Measurements from ENCODE around the gene SRXN1.
"Not testable (repeated sequence)": the region's sequence is repeated elsewhere in the genome, so short reads cannot be mapped to it uniquely, and the experiment has no call there.

Gene SRXN1

DNA sequence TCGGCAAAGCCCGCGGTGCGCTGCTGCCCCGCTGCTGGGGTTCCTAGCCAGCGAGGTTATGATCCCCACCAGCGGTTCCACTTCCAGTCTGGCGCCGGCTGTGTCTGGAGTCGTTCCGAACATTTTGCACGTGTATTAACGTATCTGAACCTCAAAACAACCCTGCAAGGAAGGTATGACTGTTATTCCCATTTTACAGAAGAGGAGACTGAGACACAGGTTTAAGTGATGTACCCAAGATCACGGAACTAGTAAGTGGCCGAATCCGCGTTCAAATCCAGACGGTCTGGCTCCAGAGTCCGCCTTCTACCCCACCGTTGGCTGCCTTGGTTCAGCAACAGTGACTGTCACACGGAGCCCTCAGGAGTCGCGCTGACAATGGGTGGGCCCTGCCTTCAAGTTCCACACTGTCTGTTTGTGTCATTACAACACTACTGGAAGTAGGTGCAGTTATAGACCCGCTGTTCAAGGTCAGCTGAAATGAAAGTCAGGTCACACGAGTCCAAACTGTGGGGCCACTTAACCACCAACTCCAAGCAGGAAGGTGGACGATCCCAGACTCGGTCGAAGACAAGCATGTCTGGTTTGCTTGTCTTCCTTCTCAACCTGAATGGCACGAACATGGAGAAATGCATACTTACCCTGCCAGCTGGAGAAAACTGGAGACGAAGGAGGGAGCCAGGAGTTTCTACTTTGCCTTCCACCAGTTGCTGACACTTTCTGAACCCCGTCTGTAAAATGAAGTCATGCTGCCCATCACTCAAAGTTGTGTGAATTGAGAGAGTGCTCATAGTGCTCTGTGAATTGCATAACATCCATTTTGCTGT, 803 bp upstream of the SRXN1 start:
- no peak for DNase-seq

DNA sequence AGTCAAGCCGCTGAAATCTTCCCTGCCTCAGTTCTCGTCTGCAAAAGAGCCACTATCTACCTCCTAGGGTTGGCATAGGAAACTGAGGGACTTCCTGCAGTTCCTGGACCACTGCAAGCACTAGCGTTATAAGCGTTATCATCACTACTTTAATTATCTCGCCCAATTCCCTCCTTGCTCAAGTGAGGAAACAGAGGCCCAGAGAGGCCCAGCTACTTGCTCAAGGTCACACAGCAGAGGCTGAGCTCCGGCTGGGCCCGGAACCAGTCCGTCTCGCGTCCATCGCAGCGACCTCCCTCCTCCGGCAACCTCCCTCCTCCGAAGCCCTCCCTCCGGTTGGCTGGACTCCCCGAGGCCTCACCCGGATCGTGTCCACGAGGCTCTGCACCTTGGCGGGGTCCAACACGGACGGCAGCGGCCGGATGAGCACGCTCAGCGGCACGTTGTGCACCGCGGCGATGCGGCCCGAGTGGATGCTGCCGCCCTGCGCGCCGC, 338 bp downstream of the SRXN1 start:
- DNase-seq, result no peak

GRCh38 chr20:651713-652614, 1.0 kb downstream of the SRXN1 start:
- DNase-seq, result no peak

- no peak for DNase-seq
These were observed 2.0 kb downstream of the SRXN1 start for GRCh38 chr20:650954-651353.

DNA sequence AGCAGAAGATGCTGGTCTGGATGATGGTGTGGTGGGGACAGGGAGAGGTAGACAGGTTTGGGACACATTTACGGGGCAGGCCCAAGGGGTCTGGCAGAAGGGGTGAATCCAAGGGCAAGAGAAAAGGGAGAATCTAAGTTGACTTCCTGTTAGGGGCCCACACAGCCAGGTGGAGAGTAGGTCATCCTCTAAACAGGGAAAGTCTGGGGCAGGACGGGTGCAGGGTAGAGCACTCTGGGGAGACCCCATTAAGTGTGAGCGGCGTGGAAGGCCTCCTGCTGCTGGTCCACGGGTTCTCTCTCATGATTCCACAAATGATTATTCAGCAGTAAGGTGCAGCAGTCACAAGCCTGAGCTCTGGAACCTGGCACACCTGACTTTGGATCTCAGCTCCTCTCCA, 2.7 kb downstream of the SRXN1 start:
- DNase-seq, result no peak

GRCh38 chr20:647479-648019, 5.5 kb downstream of the SRXN1 start:
- DNase-seq, result no peak

DNA sequence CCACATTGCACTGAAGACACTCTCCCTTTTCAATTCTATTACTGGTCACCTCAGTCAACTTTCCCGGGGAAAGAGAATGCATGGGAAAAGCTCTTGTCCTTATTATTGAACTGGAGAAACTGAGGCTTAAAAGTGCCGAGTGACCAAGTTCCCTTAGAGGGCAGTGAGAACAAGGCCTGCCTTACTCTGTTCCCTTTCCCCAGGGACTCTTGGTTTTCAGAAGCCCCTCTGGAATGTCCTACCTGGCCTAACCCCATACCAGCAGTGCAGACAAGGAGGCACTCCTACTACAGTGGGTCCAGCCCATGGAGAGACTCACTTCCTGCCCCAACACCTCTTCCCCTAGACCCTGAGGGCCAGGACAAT, 6.1 kb downstream of the SRXN1 start:
- DNase-seq, result no peak

DNA sequence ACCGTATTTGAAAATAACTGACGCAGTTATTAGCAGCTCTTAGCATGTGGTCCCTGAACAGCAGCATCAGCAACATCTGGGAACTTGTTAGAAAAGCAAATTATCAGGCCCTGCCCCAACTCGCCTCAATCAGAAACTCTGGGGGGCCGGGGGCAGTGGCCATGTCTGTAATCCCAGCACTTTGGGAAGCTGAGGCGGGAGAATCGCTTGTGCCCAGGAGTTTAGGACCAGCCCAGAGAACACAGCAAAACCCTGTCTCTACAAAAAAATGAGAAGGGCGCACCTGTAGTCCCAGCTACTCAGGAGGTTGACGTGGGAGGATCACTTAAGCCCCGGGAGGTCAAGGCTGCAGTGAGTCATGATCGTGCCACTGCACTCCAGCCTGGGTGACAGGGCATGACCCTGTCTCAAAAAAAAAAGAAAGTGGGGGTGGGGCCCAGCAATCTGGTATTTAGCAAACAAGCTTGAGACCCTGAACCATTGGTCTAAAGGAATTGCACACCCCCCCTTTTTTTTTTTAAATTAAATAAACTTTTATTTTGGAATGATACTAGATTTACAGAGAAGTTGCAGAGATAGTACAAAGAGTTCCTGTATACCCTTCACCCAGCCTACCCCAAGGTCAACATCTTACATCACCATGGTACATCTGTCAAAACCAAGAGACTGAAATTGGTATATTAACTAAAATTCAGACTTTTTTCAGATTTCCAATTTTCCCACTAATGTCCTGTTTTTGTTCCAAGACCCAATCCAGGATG, 6.7 kb downstream of the SRXN1 start:
- DNase-seq, result no peak

GRCh38 chr20:645318-646106, 7.5 kb downstream of the SRXN1 start:
- peak; percentile 14 for DNase-seq

DNA sequence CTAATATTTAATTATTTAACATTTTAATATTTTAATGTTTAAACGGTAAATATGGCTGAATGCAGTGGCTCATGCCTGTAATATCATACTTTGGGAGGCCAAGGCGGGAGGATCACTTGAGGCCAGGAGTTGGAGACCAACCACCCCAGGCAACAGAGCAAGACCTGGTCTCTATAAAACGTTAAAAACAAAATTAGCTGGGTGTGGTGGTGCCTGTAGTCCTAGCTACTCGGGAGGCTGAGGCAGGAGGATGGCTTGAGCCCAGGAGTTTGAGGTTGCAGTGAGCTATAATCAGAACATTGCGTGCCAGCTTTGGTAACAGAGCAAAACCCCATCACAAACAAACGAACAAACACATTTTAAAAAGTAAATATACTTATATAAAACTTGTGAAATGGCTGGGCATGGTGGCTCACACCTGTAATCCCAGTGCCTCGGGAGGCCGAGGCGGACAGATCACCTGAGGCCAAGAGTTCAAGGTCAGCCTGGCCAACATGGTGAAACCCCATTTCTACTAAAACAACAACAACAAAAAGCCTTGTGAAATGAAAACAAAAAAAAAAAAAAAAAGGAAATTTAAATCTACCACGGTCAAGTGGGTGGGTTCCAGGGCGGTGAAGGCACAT, 8.2 kb downstream of the SRXN1 start:
- DNase-seq, result no peak

DNA sequence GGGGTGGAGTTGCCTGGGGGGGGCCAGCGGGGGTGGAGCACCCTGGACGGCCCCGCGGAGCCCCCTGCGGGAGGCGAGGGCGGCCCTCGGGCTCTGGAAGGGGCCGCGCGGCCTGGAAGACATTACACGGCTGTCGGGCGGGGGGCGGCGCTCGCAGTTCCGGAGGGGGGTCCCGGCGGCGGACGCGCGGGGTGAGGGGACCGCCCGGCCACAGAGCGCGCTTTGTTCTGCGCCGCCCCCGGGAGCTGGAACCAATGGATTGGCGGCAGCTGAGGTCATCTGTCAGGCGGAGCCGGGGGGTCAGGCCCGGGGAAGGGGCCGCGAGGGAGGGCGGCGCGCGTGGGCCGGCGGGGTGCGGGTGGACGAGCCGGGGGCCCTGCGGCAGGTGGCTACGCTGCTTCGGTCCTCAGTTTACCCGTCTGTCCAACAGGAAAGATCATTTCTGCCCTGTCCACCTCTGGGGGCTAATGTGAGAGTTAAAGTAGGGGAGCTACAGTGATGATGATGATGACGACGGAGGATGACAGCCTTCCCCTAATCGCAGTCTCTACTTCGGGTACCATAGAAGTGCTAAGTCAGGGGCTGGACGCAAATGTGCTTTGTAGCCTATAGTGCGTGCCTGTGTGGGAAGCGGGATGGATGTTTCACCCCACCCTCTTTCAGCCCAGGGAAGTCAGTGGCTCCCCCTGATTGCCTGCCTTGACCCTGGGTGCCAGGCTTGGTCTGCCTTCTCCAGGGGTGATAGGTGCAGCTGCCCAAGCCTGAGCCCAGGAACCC, 10.4 kb downstream of the SRXN1 start:
- DNase-seq, result no peak

GRCh38 chr20:642013-642397, 11.0 kb downstream of the SRXN1 start:
- DNase-seq, result not testable (repeated sequence)

GRCh38 chr20:641516-641875, 11.5 kb downstream of the SRXN1 start:
- DNase-seq, result no peak

DNA sequence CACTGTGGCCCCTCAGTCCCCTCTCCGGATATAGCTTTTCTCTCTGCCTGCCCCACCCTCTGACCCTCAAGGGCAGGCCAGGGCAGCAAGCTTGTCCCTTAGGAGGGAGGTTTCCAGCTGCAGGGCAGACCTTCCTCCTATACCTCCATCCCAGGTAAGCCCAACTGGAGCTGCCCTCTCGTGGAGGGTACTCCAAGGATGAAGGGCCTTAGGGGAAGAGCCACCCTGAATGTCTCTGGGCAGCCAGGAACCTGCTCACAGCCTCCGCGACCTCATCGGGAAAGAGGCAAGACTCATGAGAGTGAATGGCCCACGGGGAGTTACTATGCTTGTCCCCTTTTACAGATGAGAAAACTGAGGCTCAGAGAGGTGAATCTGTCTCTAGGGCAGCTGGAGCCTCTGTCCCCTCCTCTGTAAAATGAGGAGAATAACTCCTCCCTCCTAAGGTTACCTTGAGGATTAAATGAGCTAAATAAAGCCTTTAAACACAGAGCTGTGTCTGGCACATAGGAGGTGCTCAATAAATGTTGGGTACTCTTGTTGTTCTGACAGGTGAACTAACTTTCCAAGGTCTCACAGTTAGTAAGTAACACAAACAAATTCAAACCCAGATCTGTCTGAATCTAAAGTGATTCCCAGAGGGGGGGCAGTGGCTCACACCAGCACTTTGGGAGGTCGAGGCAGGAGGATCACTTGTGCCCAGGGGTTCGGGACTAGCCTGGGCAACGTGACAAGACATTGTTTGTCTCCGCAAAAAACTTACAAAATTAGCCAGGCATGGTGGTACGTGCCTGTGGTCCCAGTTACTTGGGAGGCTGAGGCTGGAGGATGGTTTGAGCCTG, 12.1 kb downstream of the SRXN1 start:
- no peak for DNase-seq

- no peak for DNase-seq
These were observed 14.4 kb downstream of the SRXN1 start for GRCh38 chr20:638579-638978.

- DNase-seq, result no peak
These were observed 15.4 kb downstream of the SRXN1 start for GRCh38 chr20:637559-637958.

GRCh38 chr20:635893-636338, 17.1 kb downstream of the SRXN1 start:
- DNase-seq, result no peak

- no peak for DNase-seq
These were observed 17.7 kb downstream of the SRXN1 start for GRCh38 chr20:635028-635892.

Measured in T1000 (cell line).